HG02798 (cell line): ENCODE data around the gene RHOF.

Source experiments
- ATAC-seq: cut with Tn5 transposase; IDR thresholded peaks from one replicate; pipeline ENCODE4 v1.9.1; 2021; ENCODE audit warnings: mild to moderate bottlenecking; ENCODE audit not compliant: unreplicated experiment, poor library complexity

Gene RHOF

DNA sequence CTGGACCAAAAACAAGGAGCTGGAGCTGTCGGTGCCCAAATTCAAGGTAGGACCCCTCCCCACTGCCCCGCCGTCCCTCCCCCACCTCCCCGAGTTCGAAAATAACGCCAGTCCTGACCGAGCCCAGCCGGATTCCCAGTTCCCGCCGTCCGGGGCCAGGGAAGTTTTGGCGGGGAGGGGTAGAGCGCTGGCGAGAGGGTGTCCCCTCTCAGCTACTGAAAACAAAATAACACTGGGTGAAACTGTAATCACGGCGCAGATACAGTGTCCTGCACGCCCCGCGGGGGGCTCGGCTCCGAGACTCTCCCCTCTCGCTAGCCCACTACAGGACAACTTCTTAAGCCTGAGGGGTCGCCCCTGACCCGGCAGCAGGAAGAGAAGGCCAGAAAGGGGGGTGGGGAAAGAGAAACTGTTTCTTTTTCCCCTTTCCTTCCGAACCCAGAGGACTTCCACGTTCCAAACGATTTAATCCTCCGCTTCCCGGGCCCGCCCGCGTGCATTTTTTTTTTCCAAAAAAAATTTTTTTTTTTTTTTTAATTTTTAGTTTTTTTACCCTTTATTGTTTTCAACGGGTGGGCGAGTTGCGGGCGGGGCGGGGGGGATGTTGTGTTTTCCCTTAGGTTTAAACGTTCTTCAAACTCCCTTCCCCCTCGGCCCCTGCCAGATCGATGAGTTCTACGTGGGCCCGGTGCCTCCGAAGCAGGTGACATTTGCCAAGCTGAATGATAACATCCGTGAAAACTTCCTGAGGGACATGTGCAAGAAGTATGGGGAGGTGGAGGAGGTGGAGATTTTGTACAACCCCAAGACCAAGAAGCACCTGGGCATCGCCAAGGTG lies 11.9 kb upstream of the RHOF start:
- ATAC-seq = no peak

DNA sequence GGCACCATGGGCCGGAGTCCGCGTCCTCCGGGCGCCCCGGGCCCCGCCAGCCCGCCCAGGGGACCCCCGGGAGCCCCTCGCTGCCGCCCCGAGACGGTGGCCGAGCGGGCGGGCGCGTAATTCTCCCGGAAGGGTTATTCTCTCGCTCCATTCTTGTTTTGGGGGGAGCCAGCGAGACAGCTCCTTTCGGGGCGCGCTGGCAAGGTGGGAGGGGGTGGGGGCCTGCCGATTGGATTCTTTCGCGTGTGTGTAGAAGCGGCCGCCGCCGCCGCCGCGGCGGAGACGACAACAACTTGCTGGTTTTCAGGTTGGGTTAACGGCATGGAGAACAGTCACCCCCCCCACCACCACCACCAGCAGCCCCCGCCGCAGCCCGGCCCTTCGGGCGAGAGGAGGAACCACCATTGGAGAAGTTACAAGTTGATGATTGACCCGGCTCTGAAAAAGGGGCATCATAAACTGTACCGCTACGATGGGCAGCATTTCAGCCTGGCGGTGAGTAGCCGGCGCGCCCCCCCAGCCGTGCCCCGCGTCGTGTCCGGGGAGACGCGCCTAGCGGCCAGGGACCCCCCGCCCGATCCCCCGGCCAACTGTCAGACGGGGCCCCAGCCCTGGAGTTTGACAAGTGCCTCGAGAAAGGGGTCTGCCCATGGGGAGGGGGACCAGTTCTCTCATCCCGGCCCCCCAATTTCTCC lies 11.1 kb upstream of the RHOF start:
- no peak for ATAC-seq

DNA sequence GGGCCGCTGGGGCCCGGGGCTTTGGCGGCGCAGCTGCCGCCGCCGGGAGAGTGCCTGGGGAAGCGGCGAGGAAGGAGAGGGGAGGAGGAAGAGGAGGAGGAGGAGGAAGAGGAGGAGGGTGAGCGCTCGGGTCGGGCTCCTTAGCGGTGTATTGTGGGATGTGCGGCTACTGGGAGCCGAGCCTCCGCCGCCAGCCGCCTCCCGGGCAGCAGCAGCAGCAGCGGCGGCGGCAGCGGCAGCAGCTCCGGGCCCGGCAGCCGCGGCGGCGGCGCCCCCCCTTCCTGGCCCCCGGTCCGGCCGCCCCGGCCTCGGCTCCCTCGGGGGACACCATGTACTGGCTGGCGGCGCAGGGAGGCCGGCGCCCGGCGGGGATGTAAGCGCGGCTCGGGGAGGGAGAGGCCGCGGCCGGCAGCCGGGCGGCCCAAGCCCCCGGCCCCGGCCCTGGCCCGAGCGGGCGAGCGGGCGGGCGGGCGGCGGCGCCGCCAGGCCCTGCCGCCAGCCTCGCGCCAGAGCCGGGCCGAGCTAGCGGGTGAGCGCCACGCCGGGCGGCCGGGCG lies 10.5 kb upstream of the RHOF start, which contains the start of gene SETD1B:
SETD1B (plus strand) TSS at position 149 of the 556 bp plus-strand sequence. CDS start 729 bp downstream, outside the sequence.
- ATAC-seq = no peak

- ATAC-seq = peak; percentile 42
Measured at GRCh38 chr12:121802843-121803698, 9.6 kb upstream of the RHOF start.

- ATAC-seq = no peak
Measured at GRCh38 chr12:121802485-121802842, 9.0 kb upstream of the RHOF start.

DNA sequence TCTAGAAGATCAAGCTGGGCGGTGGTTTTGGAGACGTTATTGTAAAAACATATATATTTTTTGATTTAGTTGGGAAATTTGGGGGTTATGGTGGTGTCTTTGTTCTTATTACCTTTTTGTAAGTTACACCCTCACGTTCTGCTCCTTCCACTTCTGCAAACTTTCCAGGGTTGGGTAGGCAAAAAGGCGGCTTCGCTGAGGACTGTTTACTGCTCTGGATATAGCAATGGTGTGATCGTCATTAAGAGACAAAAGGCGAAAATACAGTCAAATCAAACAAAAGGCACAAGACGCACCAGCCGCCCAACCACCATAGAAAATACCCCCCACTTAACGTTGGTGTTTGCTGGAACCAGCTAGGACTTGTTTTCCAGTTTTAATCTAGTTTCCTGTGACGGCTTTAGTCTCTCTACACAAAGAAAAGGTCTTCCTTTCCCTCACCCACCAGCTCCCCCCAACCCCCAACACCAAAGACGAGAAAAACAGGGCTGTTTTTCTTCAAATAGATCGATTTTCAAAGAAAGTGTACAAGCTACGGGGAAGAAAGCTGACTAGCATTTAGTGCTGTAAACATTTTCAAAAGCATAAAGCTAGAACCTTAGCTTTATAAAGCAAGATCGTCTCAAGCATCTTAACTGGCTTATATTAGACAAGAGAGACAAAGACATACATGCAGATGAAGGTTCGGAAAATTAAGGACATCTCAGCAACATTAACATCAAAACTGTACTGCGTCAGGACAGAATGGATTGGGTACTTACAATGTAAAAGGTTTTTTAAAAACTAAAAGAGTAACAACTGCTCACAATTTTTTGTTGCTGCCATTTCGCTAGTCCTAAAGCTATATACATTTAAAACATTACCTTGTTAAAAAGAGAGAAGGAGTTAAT lies 8.4 kb upstream of the RHOF start:
- ATAC-seq = no peak

- ATAC-seq = no peak
Measured at GRCh38 chr12:121800694-121801594, 7.5 kb upstream of the RHOF start.

GRCh38 chr12:121799842-121800693 lies 6.6 kb upstream of the RHOF start:
- peak; percentile 30 for ATAC-seq

- no peak for ATAC-seq
Measured at GRCh38 chr12:121799156-121799841, 5.8 kb upstream of the RHOF start.

GRCh38 chr12:121798787-121799155 lies 5.3 kb upstream of the RHOF start:
- ATAC-seq = no peak

GRCh38 chr12:121797937-121798786 lies 4.7 kb upstream of the RHOF start:
- ATAC-seq = no peak

GRCh38 chr12:121796855-121797751 lies 3.6 kb upstream of the RHOF start:
- ATAC-seq = no peak

- peak; percentile 24 for ATAC-seq
Measured at GRCh38 chr12:121795034-121795968, 1.8 kb upstream of the RHOF start.

DNA sequence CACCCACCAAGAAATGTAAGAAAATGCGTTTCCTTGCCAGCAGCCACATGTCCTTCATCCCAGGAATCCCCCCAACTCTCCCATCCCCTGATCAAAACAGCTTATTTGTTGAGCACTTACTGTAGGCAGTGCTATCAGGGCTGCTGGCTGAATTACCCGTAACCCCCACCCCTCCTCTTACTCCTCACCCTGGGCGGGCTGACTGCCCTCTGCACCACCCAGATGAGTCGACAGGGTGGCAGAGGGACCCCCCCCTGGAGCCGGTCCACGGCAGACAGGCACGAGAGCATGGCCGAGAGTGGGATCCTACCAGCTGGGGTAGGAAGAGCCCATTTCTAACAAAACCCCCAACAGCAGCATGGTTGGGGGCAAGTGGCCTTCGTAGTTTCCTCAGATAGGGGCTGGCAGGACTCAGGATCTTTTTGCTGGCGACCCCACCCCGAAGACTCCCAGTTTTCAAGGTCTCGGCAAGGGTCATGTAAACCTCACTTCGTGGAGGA lies 1.1 kb upstream of the RHOF start:
- ATAC-seq = no peak
